Choroid plexus epithelial cell (primary cell): ENCODE results near the gene NPW.

Experiments
- DNase-seq: peaks from one replicate; pipeline ENCODE4 v3.0.0-alpha.2; 2010; ENCODE audit warnings: low read depth
- H3K4me3 ChIP-seq: 2 replicates; pipeline ENCODE4 v1.5.1; 2011; ENCODE audit warnings: low read depth, mild to moderate bottlenecking, control low read depth, low read length, moderate library complexity
- CTCF ChIP-seq: conservative IDR thresholded peaks from 2 replicates; pipeline ENCODE4 v1.5.1; 2011; ENCODE audit warnings: low read depth, mild to moderate bottlenecking, control low read depth, inconsistent platforms, low read length, moderate library complexity

The NPW gene

GRCh38 chr16:1991588-1991947 is 28.0 kb upstream of the NPW start:
- TF ChIP-seq CTCF, result no peak
- peak overlapping the region; percentile 40 for H3K4me3 ChIP-seq
- no peak for DNase-seq

GRCh38 chr16:1991948-1992703 is 27.5 kb upstream of the NPW start:
- DNase-seq, result peak; percentile 95
- TF ChIP-seq CTCF, result no peak
- H3K4me3 ChIP-seq, result peak overlapping the region; percentile 40

GRCh38 chr16:1992704-1993317 is 26.8 kb upstream of the NPW start:
- no peak overlapping the region for H3K4me3 ChIP-seq
- no peak for DNase-seq
- no peak for TF ChIP-seq CTCF

GRCh38 chr16:1993731-1994131 is 25.9 kb upstream of the NPW start:
- peak; percentile 43 for DNase-seq
- no peak overlapping the region for H3K4me3 ChIP-seq
- TF ChIP-seq CTCF, result no peak

- TF ChIP-seq CTCF, result no peak
- DNase-seq, result no peak
- H3K4me3 ChIP-seq, result no peak overlapping the region
Observed at GRCh38 chr16:1997494-1998359, 21.9 kb upstream of the NPW start.

GRCh38 chr16:1998360-1998835 is 21.2 kb upstream of the NPW start:
- no peak for TF ChIP-seq CTCF
- no peak overlapping the region for H3K4me3 ChIP-seq
- no peak for DNase-seq
